HL-60 (cell line): ENCODE data around the gene HOATZ.

ENCODE experiments used
- GABPA ChIP-seq: IDR thresholded peaks from 2 replicates; pipeline ENCODE4 v1.6.1; 2012; ENCODE audit warnings: low read depth
- POLR2AphosphoS5 ChIP-seq: IDR thresholded peaks from 2 replicates; pipeline ENCODE4 v1.6.1; 2012; ENCODE audit warnings: low read depth
- SPI1 ChIP-seq: IDR thresholded peaks from 2 replicates; pipeline ENCODE4 v1.6.1; 2012; ENCODE audit warnings: low read depth, mild to moderate bottlenecking, borderline replicate concordance
- TF ChIP-seq, protein P1 (sequence below): IDR thresholded peaks from one replicate; pipeline ENCODE4 v1.5.1; 2011; ENCODE audit warnings: low read length, control low read depth, inconsistent platforms; ENCODE audit not compliant: insufficient read depth
- TF ChIP-seq, protein P2 (sequence below): IDR thresholded peaks from 2 replicates; pipeline ENCODE4 v1.6.1; 2012; ENCODE audit warnings: low read depth; ENCODE audit not compliant: insufficient replicate concordance

DNA sequence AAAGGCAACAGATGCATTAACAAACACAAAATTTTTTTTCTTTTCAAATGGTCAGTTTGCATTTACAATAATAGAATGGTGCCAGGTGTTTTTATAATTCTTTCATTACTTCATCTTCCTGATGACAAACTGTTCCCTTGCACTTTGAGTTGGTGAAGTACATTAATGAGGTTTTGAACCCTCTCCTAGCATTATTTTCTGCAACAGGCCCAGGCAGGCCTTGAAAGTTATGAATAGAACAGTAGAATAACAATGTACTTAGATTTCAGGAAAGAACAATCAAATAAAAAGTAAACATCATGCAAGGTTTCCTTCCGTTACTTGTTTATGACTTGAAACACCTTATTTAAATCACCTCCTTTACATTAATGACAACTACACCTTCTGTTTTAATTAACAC lies 12.0 kb upstream of the HOATZ start:
- TF ChIP-seq, protein P1, sequence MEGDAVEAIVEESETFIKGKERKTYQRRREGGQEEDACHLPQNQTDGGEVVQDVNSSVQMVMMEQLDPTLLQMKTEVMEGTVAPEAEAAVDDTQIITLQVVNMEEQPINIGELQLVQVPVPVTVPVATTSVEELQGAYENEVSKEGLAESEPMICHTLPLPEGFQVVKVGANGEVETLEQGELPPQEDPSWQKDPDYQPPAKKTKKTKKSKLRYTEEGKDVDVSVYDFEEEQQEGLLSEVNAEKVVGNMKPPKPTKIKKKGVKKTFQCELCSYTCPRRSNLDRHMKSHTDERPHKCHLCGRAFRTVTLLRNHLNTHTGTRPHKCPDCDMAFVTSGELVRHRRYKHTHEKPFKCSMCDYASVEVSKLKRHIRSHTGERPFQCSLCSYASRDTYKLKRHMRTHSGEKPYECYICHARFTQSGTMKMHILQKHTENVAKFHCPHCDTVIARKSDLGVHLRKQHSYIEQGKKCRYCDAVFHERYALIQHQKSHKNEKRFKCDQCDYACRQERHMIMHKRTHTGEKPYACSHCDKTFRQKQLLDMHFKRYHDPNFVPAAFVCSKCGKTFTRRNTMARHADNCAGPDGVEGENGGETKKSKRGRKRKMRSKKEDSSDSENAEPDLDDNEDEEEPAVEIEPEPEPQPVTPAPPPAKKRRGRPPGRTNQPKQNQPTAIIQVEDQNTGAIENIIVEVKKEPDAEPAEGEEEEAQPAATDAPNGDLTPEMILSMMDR = no peak
- TF ChIP-seq SPI1 = no peak
- TF ChIP-seq GABPA = no peak
- no peak for TF ChIP-seq POLR2AphosphoS5
- TF ChIP-seq, protein P2, sequence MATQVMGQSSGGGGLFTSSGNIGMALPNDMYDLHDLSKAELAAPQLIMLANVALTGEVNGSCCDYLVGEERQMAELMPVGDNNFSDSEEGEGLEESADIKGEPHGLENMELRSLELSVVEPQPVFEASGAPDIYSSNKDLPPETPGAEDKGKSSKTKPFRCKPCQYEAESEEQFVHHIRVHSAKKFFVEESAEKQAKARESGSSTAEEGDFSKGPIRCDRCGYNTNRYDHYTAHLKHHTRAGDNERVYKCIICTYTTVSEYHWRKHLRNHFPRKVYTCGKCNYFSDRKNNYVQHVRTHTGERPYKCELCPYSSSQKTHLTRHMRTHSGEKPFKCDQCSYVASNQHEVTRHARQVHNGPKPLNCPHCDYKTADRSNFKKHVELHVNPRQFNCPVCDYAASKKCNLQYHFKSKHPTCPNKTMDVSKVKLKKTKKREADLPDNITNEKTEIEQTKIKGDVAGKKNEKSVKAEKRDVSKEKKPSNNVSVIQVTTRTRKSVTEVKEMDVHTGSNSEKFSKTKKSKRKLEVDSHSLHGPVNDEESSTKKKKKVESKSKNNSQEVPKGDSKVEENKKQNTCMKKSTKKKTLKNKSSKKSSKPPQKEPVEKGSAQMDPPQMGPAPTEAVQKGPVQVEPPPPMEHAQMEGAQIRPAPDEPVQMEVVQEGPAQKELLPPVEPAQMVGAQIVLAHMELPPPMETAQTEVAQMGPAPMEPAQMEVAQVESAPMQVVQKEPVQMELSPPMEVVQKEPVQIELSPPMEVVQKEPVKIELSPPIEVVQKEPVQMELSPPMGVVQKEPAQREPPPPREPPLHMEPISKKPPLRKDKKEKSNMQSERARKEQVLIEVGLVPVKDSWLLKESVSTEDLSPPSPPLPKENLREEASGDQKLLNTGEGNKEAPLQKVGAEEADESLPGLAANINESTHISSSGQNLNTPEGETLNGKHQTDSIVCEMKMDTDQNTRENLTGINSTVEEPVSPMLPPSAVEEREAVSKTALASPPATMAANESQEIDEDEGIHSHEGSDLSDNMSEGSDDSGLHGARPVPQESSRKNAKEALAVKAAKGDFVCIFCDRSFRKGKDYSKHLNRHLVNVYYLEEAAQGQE = no peak
